HG03575 (cell line): ENCODE measurements around the gene SREBF1.

Source experiments
- ATAC-seq: cut with Tn5 transposase; IDR thresholded peaks from one replicate; pipeline ENCODE4 v1.9.1; 2021; ENCODE audit not compliant: unreplicated experiment, insufficient number of reproducible peaks, low FRiP score; ENCODE audit errors: extremely low read depth

SREBF1 gene

GRCh38 chr17:17836818-17837379 is at the start of gene SREBF1:
Gene SREBF1 (minus strand): TSS chr17:17836986. CDS start chr17:17836817, 169 bp downstream.
- no peak for ATAC-seq

GRCh38 chr17:17886226-17886625 is 49.4 kb upstream of the SREBF1 start:
- ATAC-seq, result no peak

GRCh38 chr17:17884391-17885357 is 47.9 kb upstream of the SREBF1 start:
- ATAC-seq, result no peak

GRCh38 chr17:17883801-17884200 is 47.0 kb upstream of the SREBF1 start:
- ATAC-seq, result no peak

GRCh38 chr17:17882082-17882581 is 45.3 kb upstream of the SREBF1 start:
- ATAC-seq, result no peak

- no peak for ATAC-seq
Measured at GRCh38 chr17:17880577-17881196, 43.9 kb upstream of the SREBF1 start.

- no peak for ATAC-seq
Measured at GRCh38 chr17:17877529-17878358, 41.0 kb upstream of the SREBF1 start.

GRCh38 chr17:17876959-17877528 is 40.3 kb upstream of the SREBF1 start:
- ATAC-seq, result no peak

- ATAC-seq, result no peak
Measured at GRCh38 chr17:17874478-17874877, 37.7 kb upstream of the SREBF1 start.

- no peak for ATAC-seq
Measured at GRCh38 chr17:17873450-17873991, 36.7 kb upstream of the SREBF1 start.

GRCh38 chr17:17872547-17873345 is 36.0 kb upstream of the SREBF1 start:
- no peak for ATAC-seq

GRCh38 chr17:17871913-17872312 is 35.1 kb upstream of the SREBF1 start:
- ATAC-seq, result no peak

- ATAC-seq, result no peak
Measured at GRCh38 chr17:17870247-17870646, 33.5 kb upstream of the SREBF1 start.

GRCh38 chr17:17868641-17869522 is 32.1 kb upstream of the SREBF1 start:
- no peak for ATAC-seq

GRCh38 chr17:17866897-17867296 is 30.1 kb upstream of the SREBF1 start:
- no peak for ATAC-seq

- no peak for ATAC-seq
Measured at GRCh38 chr17:17866425-17866824, 29.6 kb upstream of the SREBF1 start.

GRCh38 chr17:17865035-17865434 is 28.2 kb upstream of the SREBF1 start:
- no peak for ATAC-seq
